Heart right ventricle (tissue), 16 donors: ENCODE measurements around the gene SPTBN1. TPM values are rescaled to one million over a fixed set of nuclear protein-coding genes. Genes with fewer than 3 reads are reported as not detected.

Source experiments
- ATAC-seq, 8 donors: fragments of 200-7000 bp; cut with Tn5 transposase; one replicate each; pipeline ENCODE4 v1.9.1; 2020; ENCODE audit warnings: mild to moderate bottlenecking in 8 of 8, moderate library complexity in 8 of 8, moderate number of reproducible peaks in 1 of 8
- DNase-seq, 2 donors: peaks; one replicate each; pipeline ENCODE4 v3.0.0-alpha.2; 2020
- H3K27ac ChIP-seq, 10 donors: fragments of 200-600 bp; sonication (generic) in 2 of 10; one replicate each; pipeline versions ENCODE4 v1.5.0 to v1.8.0; 2020 to 2022; ENCODE audit warnings: mild to moderate bottlenecking in 3 of 10
- H3K27me3 ChIP-seq, 7 donors: fragments of 200-600 bp; one replicate each; pipeline ENCODE4 v1.8.0; 2021 to 2022; ENCODE audit warnings: mild to moderate bottlenecking in 2 of 7
- H3K36me3 ChIP-seq, 9 donors: fragments of 200-600 bp; sonication (generic) in 1 of 9; one replicate each; pipeline versions ENCODE4 v1.5.0 to v1.8.0; 2020 to 2022; ENCODE audit warnings: mild to moderate bottlenecking in 2 of 9
- H3K4me1 ChIP-seq, 9 donors: fragments of 200-600 bp; sonication (generic) in 1 of 9; one replicate each; pipeline versions ENCODE4 v1.5.0 to v1.8.0; 2020 to 2022; ENCODE audit warnings: mild to moderate bottlenecking in 4 of 9
- H3K4me3 ChIP-seq, 10 donors: fragments of 200-600 bp; sonication (generic) in 2 of 10; one replicate each; pipeline versions ENCODE4 v1.5.0 to v1.8.0; 2020 to 2022; ENCODE audit warnings: mild to moderate bottlenecking in 7 of 10, moderate library complexity in 2 of 10
- H3K9me3 ChIP-seq, 11 donors: fragments of 200-600 bp in 10 of 11; sonication (generic) in 2 of 11; one replicate each; pipeline versions ENCODE4 v1.5.0 to v1.8.0; 2013 to 2022; ENCODE audit warnings: mild to moderate bottlenecking in 2 of 11, control low read depth in 1 of 11, moderate library complexity in 1 of 11
- CTCF ChIP-seq, 9 donors: fragments of 200-600 bp; sonication (generic) in 2 of 9; IDR thresholded peaks; one replicate each; pipeline versions ENCODE4 v1.5.0 to v1.8.0; 2021 to 2022; ENCODE audit warnings: antibody characterized with exemption in 9 of 9, mild to moderate bottlenecking in 5 of 9, moderate library complexity in 1 of 9
- WGBS, 2 donors: extraction: QIAGEN DNeasy Blood & Tissue Kit; methylation state at CpG; one replicate each; pipeline ENCODE4 v1.1.7; 2013; ENCODE audit warnings: inconsistent platforms in 1 of 2; 5-methylcytosine and 5-hydroxymethylcytosine counted together
- intact Hi-C, 10 donors: fragments of 100-400 bp; cut with DNase I; formaldehyde crosslinking; loops; one replicate each; pipeline versions ENCODE4 v1.11.1 to v1.14.2; 2022
- polyA plus RNA-seq, 2 donors: library from polyadenylated mRNA; stranded (reverse); fragments of 200-250 nt; gene quantifications; one replicate each; pipeline ENCODE4 v1.2.3, GENCODE V29; 2013
- total RNA-seq, 10 donors: library from RNA; stranded (reverse); fragmentation: NEBNext Ultra II Directional in 3 of 10; extraction: Animal tissue kit (Norgen Biotek cat#: 25700) in 3 of 10; gene quantifications; one replicate each; pipeline versions ENCODE4 v1.2.1 to v1.2.4, GENCODE V29; 2021 to 2023
- donor health status: Arrhythmogenic right ventricular cardiomyopathy.
- donor health status: ischemic (EF 13 %, LVEDD 7.1; RV severe dilation, severe dysfunction).
- donor health status: healthy with polysubstance abuse.
- donor health status: DM: no; HTN: yes; CAD: no.
- donor health status: DM: no; HTN: no; CAD: no.
- donor health status: ischemic (EF 25% LVEDD 6.9; RV normal size, moderate dysfunction).
- donor health status: ischemic (EF 25% LVEDD 5.7; RV mildly dilated, moderate dysfunction).
- donor health status: healthy.
- donor health status: DM: yes; HTN: yes; CAD: no.
- donor health status: Ischemic cardiomyopathy.
- donor health status: ischemic (EF 35%, LVEDD 5.7; RV mildly dilated, moderate dysfunction).
- donor health status: nonischemic (EF 11% LVEDD 7.7; RV severe dilation, severe dysfunction).
- donor health status: DM: yes; HTN: yes; CAD: no.
- donor health status: PGD.
- donor health status: ischemic (EF 29% LVEDD 5.4; RV normal size, mild dysfunction).
- donor health status: nonischemic (EF 23%, LVEDD 6.1; RV moderate dilation, normal function).

Gene SPTBN1
- total and polyA plus RNA-seq, 12 donors = 91.1 to 643 (median 494) TPM

GRCh38 chr2:54641988-54642387, 185.9 kb downstream of the SPTBN1 start:
- Histone ChIP-seq H3K4me3 (no peak overlapping the region), H3K27me3 (no peaks in the 10 kb centered on the region), H3K27ac (peak overlapping the region in 9 of 10 donors; percentile 17 to 95 (median 67)), H3K9me3 (no peaks in the 10 kb centered on the region), H3K36me3 (peaks cover 0 to 100% (median 65%) of the 10 kb centered on the region in 9 donors), H3K4me1 (peaks cover 7 to 64% (median 53%) of the 10 kb centered on the region in 9 donors)
- ATAC-seq (peak in 7 of 8 donors; percentile 17 to 75 (median 63)), DNase-seq (peak; percentile 61 to 72)
- 52 to 58% methylated on average over 8 of the region's 8 CpGs for WGBS, 2 donors
- no peak for TF ChIP-seq CTCF (IDR thresholded peaks at IDR 0.05)
- intact Hi-C loops = loop anchor here in 3 of 10 donors (5.0 to 10.0 kb wide), 3 partner anchors 117 to 137 kb away; no protein-coding TSS in a partner anchor

DNA sequence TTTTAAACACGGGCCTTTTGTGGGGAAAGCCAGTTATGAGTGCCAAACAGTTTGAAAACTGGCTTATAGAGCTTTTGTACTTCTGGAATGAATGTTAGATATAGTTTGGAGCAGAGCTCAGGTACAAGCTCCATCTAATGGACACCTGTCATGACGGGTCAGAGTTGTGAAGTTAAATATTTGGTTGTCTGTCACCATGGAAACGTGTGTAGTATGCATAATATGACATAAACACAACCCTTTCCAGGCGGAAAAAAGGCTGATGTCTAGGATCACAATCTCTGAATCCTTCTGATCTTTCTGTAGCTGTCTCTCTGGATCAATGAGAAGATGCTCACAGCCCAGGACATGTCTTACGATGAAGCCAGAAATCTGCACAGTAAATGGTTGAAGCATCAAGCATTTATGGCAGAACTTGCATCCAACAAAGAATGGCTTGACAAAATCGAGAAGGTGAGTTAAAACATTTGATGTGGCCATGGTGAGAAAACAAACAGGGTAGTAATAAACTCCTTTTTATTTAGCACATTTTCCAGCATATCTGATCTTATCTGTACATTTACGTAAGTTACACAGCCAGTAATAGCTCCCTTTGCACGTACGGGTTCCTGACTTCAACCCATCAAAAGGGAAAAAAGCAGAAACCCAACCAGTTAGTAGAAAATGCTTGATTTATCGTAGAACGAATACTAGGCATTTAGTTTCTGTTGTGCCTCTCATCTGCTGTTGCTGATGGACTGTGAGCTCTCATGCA, 186.7 kb downstream of the SPTBN1 start:
- H3K9me3 ChIP-seq = no peaks in the 10 kb centered on the region
- H3K27ac ChIP-seq = peak overlapping the region in 7 of 10 donors; percentile 27 to 95 (median 83)
- TF ChIP-seq CTCF (IDR thresholded peaks at IDR 0.05) = no peak
- H3K4me3 ChIP-seq = no peak overlapping the region
- 68 to 69% methylated on average over 11 of the region's 11 CpGs for WGBS, 2 donors
- intact Hi-C loops = loop anchor here in 3 of 10 donors (5.0 to 10.0 kb wide), 3 partner anchors 118 to 138 kb away; no protein-coding TSS in a partner anchor
- H3K4me1 ChIP-seq = peaks cover 7 to 55% (median 48%) of the 10 kb centered on the region in 9 donors
- H3K36me3 ChIP-seq = peaks cover 0 to 100% (median 69%) of the 10 kb centered on the region in 9 donors
- no peak for ATAC-seq
- H3K27me3 ChIP-seq = no peaks in the 10 kb centered on the region
- DNase-seq = no peak

DNA sequence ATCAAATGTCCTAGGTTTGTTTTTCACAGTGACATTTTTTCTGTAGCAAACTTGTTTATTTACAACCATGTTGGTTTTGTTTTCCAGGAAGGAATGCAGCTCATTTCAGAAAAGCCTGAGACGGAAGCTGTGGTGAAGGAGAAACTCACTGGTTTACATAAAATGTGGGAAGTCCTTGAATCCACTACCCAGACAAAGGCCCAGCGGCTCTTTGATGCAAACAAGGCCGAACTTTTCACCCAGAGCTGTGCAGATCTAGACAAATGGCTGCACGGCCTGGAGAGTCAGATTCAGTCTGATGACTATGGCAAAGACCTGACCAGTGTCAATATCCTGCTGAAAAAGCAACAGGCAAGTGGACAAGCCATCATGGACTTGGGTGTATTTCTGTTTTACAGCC, 188.1 kb downstream of the SPTBN1 start:
- Histone ChIP-seq H3K27ac (peak overlapping the region in 1 of 10 donors; percentile 95), H3K27me3 (no peaks in the 10 kb centered on the region), H3K4me3 (no peak overlapping the region), H3K36me3 (peaks cover 0 to 100% (median 70%) of the 10 kb centered on the region in 9 donors), H3K9me3 (no peaks in the 10 kb centered on the region), H3K4me1 (peaks cover 4 to 43% (median 34%) of the 10 kb centered on the region in 9 donors)
- no peak for TF ChIP-seq CTCF (IDR thresholded peaks at IDR 0.05)
- ATAC-seq (no peak), DNase-seq (no peak)
- 87% methylated on average over 4 of the region's 4 CpGs for WGBS, 2 donors
- intact Hi-C loops = loop anchor here in 3 of 10 donors (5.0 to 10.0 kb wide), 3 partner anchors 119 to 139 kb away; no protein-coding TSS in a partner anchor

DNA sequence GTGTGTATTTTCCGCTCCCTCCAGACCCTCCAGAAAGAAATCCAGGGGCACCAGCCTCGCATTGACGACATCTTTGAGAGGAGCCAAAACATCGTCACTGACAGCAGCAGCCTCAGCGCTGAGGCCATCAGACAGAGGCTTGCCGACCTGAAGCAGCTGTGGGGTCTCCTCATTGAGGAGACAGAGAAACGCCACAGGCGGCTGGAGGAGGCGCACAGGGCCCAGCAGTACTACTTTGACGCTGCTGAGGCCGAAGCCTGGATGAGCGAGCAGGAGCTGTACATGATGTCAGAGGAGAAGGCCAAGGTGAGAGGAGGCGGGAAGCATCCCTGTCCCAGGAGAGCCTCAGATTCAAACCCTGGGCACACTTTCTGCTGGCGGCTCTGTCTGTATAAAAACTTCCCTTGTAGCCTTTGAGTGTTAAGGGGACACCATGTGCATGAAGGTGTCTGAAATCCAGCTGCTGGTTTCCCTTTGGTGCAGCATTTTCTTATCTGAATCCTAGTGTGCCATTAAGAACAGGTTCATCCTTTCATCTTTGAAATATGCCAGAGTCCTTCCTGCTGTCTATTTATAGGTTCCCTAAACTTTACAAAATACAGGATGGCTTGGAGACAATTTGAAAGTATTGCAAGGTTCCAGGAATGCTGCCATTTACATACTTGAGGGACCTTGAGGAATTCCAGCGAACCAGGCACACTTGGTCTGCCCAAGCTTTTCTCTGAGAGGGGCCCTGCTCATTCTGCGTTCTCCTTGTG, 190.2 kb downstream of the SPTBN1 start:
- no peak overlapping the region for H3K4me3 ChIP-seq
- no peaks in the 10 kb centered on the region for H3K27me3 ChIP-seq
- ATAC-seq = no peak
- H3K9me3 ChIP-seq = no peaks in the 10 kb centered on the region
- intact Hi-C loops = loop anchor here in 3 of 10 donors (5.0 to 10.0 kb wide), 3 partner anchors 122 to 142 kb away; no protein-coding TSS in a partner anchor
- TF ChIP-seq CTCF (IDR thresholded peaks at IDR 0.05) = no peak
- WGBS, 2 donors = 84 to 87% methylated on average over 16 of the region's 16 CpGs
- no peak for DNase-seq
- peaks cover 0 to 21% (median 13%) of the 10 kb centered on the region in 9 donors for H3K4me1 ChIP-seq
- peaks cover 0 to 100% (median 84%) of the 10 kb centered on the region in 9 donors for H3K36me3 ChIP-seq
- H3K27ac ChIP-seq = peak overlapping the region in 6 of 10 donors; percentile 1 to 45 (median 24)
